IPS-18a (cell line): Measurements from ENCODE around the gene TCN2.
"Not testable (repeated sequence)": the region's sequence is repeated elsewhere in the genome, so short reads cannot be mapped to it uniquely, and the experiment has no call there.

Experiments
- H3K27ac ChIP-seq: one replicate; pipeline ENCODE4 v1.5.1; 2013; ENCODE audit warnings: low read length
- H3K27me3 ChIP-seq: one replicate; pipeline ENCODE4 v1.6.1; 2013; ENCODE audit warnings: mild to moderate bottlenecking, low read length; ENCODE audit not compliant: control insufficient read depth, insufficient read depth
- H3K36me3 ChIP-seq: one replicate; pipeline ENCODE4 v1.6.1; 2013; ENCODE audit warnings: low read depth, low read length; ENCODE audit not compliant: control insufficient read depth
- H3K4me1 ChIP-seq: one replicate; pipeline ENCODE4 v1.6.1; 2013; ENCODE audit warnings: low read depth, low read length; ENCODE audit not compliant: control insufficient read depth
- H3K4me3 ChIP-seq: one replicate; pipeline ENCODE4 v1.5.1; 2013; ENCODE audit warnings: low read length
- H3K9ac ChIP-seq: one replicate; pipeline ENCODE4 v1.6.1; 2013; ENCODE audit warnings: mild to moderate bottlenecking, low read length, moderate library complexity
- H3K9me3 ChIP-seq: one replicate; pipeline ENCODE4 v1.6.1; 2013; ENCODE audit warnings: low read depth, low read length; ENCODE audit not compliant: control insufficient read depth

TCN2 gene

GRCh38 chr22:30606455-30607299 is at the start of gene TCN2:
Gene TCN2, plus strand, starts transcription at chr22:30607174. Its CDS starts 158 bp downstream, at chr22:30607332.
- H3K27me3 ChIP-seq, result no peaks in the 10 kb centered on the region
- no peaks in the 10 kb centered on the region for H3K9me3 ChIP-seq
- H3K4me1 ChIP-seq, result peaks cover 13% of the 10 kb centered on the region
- peak within 1 kb of the TSS; percentile 61 for H3K9ac ChIP-seq
- H3K36me3 ChIP-seq, result peaks cover 9% of the 10 kb centered on the region
- peak within 1 kb of the TSS; percentile 71 for H3K4me3 ChIP-seq
- peak within 1 kb of the TSS; percentile 63 for H3K27ac ChIP-seq

- Histone ChIP-seq H3K36me3 (no peaks in the 10 kb centered on the region), H3K4me3 (no peak overlapping the region), H3K27ac (no peak overlapping the region), H3K9me3 (no peaks in the 10 kb centered on the region), H3K27me3 (no peaks in the 10 kb centered on the region), H3K9ac (no peak overlapping the region), H3K4me1 (peaks cover 7% of the 10 kb centered on the region)
Measured at GRCh38 chr22:30557243-30557642, 49.7 kb upstream of the TCN2 start.

- H3K4me1 ChIP-seq, result peaks cover 13% of the 10 kb centered on the region
- no peak overlapping the region for H3K9ac ChIP-seq
- no peaks in the 10 kb centered on the region for H3K9me3 ChIP-seq
- no peaks in the 10 kb centered on the region for H3K36me3 ChIP-seq
- no peaks in the 10 kb centered on the region for H3K27me3 ChIP-seq
- H3K27ac ChIP-seq, result no peak overlapping the region
- no peak overlapping the region for H3K4me3 ChIP-seq
Measured at GRCh38 chr22:30559889-30560288, 47.1 kb upstream of the TCN2 start.

GRCh38 chr22:30560643-30561202 is 46.3 kb upstream of the TCN2 start:
- H3K27me3 ChIP-seq, H3K9me3 ChIP-seq, H3K4me3 ChIP-seq, H3K9ac ChIP-seq, H3K27ac ChIP-seq, H3K36me3 ChIP-seq: not testable (repeated sequence)
- H3K4me1 ChIP-seq, result peaks cover 13% of the 10 kb centered on the region

- no peaks in the 10 kb centered on the region for H3K36me3 ChIP-seq
Measured at GRCh38 chr22:30561402-30562189, 45.4 kb upstream of the TCN2 start.

GRCh38 chr22:30562366-30562765 is 44.6 kb upstream of the TCN2 start:
- Histone ChIP-seq H3K9me3 (no peaks in the 10 kb centered on the region), H3K36me3 (no peaks in the 10 kb centered on the region), H3K4me1 (peaks cover 13% of the 10 kb centered on the region), H3K27ac (no peak overlapping the region), H3K27me3 (no peaks in the 10 kb centered on the region), H3K4me3 (no peak overlapping the region), H3K9ac (no peak overlapping the region)

More at GRCh38 chr22:30561402-30562189, 45.4 kb upstream of the TCN2 start:
- H3K4me1 ChIP-seq, result peaks cover 13% of the 10 kb centered on the region
- H3K27ac ChIP-seq, result no peak overlapping the region
- H3K27me3 ChIP-seq, result no peaks in the 10 kb centered on the region
- no peak overlapping the region for H3K9ac ChIP-seq
- no peaks in the 10 kb centered on the region for H3K9me3 ChIP-seq
- no peak overlapping the region for H3K4me3 ChIP-seq

GRCh38 chr22:30564045-30564760 is 42.8 kb upstream of the TCN2 start:
- Histone ChIP-seq H3K4me1 (peaks cover 13% of the 10 kb centered on the region), H3K27me3 (no peaks in the 10 kb centered on the region), H3K4me3 (no peak overlapping the region), H3K36me3 (no peaks in the 10 kb centered on the region), H3K9ac (no peak overlapping the region), H3K27ac (no peak overlapping the region), H3K9me3 (no peaks in the 10 kb centered on the region)

- Histone ChIP-seq H3K9me3 (no peaks in the 10 kb centered on the region), H3K27me3 (no peaks in the 10 kb centered on the region), H3K4me3 (no peak overlapping the region), H3K36me3 (no peaks in the 10 kb centered on the region), H3K9ac (no peak overlapping the region), H3K27ac (no peak overlapping the region), H3K4me1 (peaks cover 13% of the 10 kb centered on the region)
Measured at GRCh38 chr22:30564761-30565119, 42.2 kb upstream of the TCN2 start.

- no peak overlapping the region for H3K4me3 ChIP-seq
- no peaks in the 10 kb centered on the region for H3K9me3 ChIP-seq
- H3K9ac ChIP-seq, result no peak overlapping the region
- no peak overlapping the region for H3K27ac ChIP-seq
- no peaks in the 10 kb centered on the region for H3K27me3 ChIP-seq
- peaks cover 10% of the 10 kb centered on the region for H3K4me1 ChIP-seq
- no peaks in the 10 kb centered on the region for H3K36me3 ChIP-seq
Measured at GRCh38 chr22:30565341-30565740, 41.6 kb upstream of the TCN2 start.

- Histone ChIP-seq H3K9ac (no peak overlapping the region), H3K27ac (no peak overlapping the region), H3K9me3 (no peaks in the 10 kb centered on the region), H3K4me3 (no peak overlapping the region), H3K36me3 (no peaks in the 10 kb centered on the region), H3K4me1 (peaks cover 8% of the 10 kb centered on the region), H3K27me3 (no peaks in the 10 kb centered on the region)
Measured at GRCh38 chr22:30566125-30566524, 40.8 kb upstream of the TCN2 start.

GRCh38 chr22:30567277-30567676 is 39.7 kb upstream of the TCN2 start:
- not testable (repeated sequence) for H3K27ac ChIP-seq, H3K27me3 ChIP-seq, H3K9ac ChIP-seq, H3K36me3 ChIP-seq, H3K4me3 ChIP-seq, H3K9me3 ChIP-seq, H3K4me1 ChIP-seq
